Endothelial cell of umbilical vein (primary cell): ENCODE measurements around the gene SYNE3. TPM values are rescaled to one million over a fixed set of nuclear protein-coding genes. Genes with fewer than 3 reads are reported as not detected.

Experiments used
- BruUV-seq: library from RNA; stranded (reverse); fragments of 400-500 nt; replicated peaks from 2 replicates; lab custom pipeline; 2021; lab: Mats Ljungman, UMichigan
- CTCF ChIA-PET: fragments of 300-600, 350-600 bp; sonication (Branson Sonifier 250); formaldehyde crosslinking; loops from one replicate; lab custom pipeline; 2021; ENCODE audit warnings: antibody characterized with exemption, inconsistent platforms; lab: Charles Lee
- POLR2A ChIA-PET: fragments of 300-600, 350-600 bp; sonication (Branson Sonifier 250); formaldehyde crosslinking; loops from one replicate; lab custom pipeline; 2021; ENCODE audit warnings: antibody characterized with exemption, inconsistent platforms; lab: Charles Lee
- DNase-seq: peaks from one replicate; pipeline ENCODE4 v3.0.0-alpha.2; 2011; ENCODE audit warnings: low read depth, low spot score
- FAIRE-seq: peaks from 2 replicates; lab custom pipeline; 2011; peaks lifted over from hg19 to GRCh38; lab: Jason Lieb, UNC
- H2AFZ ChIP-seq: 2 replicates; pipeline ENCODE4 v1.6.0; 2012; ENCODE audit warnings: low read depth, low read length, control low read depth, inconsistent platforms
- H3K27ac ChIP-seq: 2 replicates; pipeline ENCODE4 v1.5.1; 2011; ENCODE audit warnings: low read depth, mild to moderate bottlenecking, control low read depth, low read length, moderate library complexity; ENCODE audit not compliant: insufficient read depth
- H3K27me3 ChIP-seq, 2 experiments: 2 replicates each; pipeline versions ENCODE4 v1.6.0 to v1.6.1; 2011; ENCODE audit warnings: low read length in 2 of 2, mixed read lengths in 1 of 2; ENCODE audit not compliant: control insufficient read depth in 2 of 2, insufficient read depth in 2 of 2
- H3K36me3 ChIP-seq, 2 experiments: 2 replicates in 1 of 2; 3 replicates in 1 of 2; pipeline ENCODE4 v1.5.1; 2011; ENCODE audit warnings: low read length in 2 of 2, mild to moderate bottlenecking in 1 of 2, moderate library complexity in 1 of 2; ENCODE audit not compliant: control insufficient read depth in 2 of 2, insufficient read depth in 2 of 2; ENCODE audit errors: extremely low read depth in 1 of 2
- H3K4me1 ChIP-seq: 3 replicates; pipeline ENCODE4 v1.5.1; 2011; ENCODE audit warnings: mild to moderate bottlenecking, low read length; ENCODE audit not compliant: control insufficient read depth, insufficient read depth; ENCODE audit errors: extremely low read depth
- H3K4me2 ChIP-seq: 2 replicates; pipeline ENCODE4 v1.6.1; 2011; ENCODE audit warnings: low read length, control low read depth, mixed read lengths; ENCODE audit not compliant: insufficient read depth
- H3K4me3 ChIP-seq, 3 experiments: fragments of 200-600 bp in 1 of 3; sonication (generic), shearing (Covaris generic) in 1 of 3; replicated peaks in 1 of 3; 2 replicates each; pipeline ENCODE4 v1.5.1; 2011 to 2016; ENCODE audit warnings: control low read depth in 3 of 3, low read length in 3 of 3, mild to moderate bottlenecking in 2 of 3, inconsistent platforms in 1 of 3, low read depth in 1 of 3, moderate library complexity in 1 of 3; ENCODE audit not compliant: insufficient read depth in 1 of 3
- H3K79me2 ChIP-seq: 2 replicates; pipeline ENCODE4 v1.6.0; 2012; ENCODE audit warnings: low read length, inconsistent platforms; ENCODE audit not compliant: control insufficient read depth, insufficient read depth
- H3K9ac ChIP-seq: replicated peaks from 2 replicates; pipeline ENCODE3; 2011; ENCODE audit warnings: low read length, control low read depth; ENCODE audit not compliant: insufficient read depth; ENCODE audit errors: extremely low read depth
- H3K9me1 ChIP-seq: replicated peaks from 3 replicates; pipeline ENCODE4 v1.6.0; 2011; ENCODE audit warnings: mild to moderate bottlenecking, low read length; ENCODE audit not compliant: control insufficient read depth, insufficient read depth; ENCODE audit errors: extremely low read depth
- H3K9me3 ChIP-seq: replicated peaks from 2 replicates; pipeline ENCODE4 v1.5.1; 2012; ENCODE audit warnings: low read length, inconsistent platforms; ENCODE audit not compliant: control insufficient read depth, insufficient read depth
- H4K20me1 ChIP-seq: replicated peaks from 2 replicates; pipeline ENCODE3; 2011; ENCODE audit warnings: mild to moderate bottlenecking, low read length; ENCODE audit not compliant: control insufficient read depth, insufficient read depth; ENCODE audit errors: extremely low read depth
- CTCF ChIP-seq, 2 donors: IDR thresholded peaks; 1 replicate in 1 of 2; 2 replicates in 1 of 2; pipeline ENCODE4 v1.5.1; 2011; ENCODE audit warnings: low read length in 2 of 2, mild to moderate bottlenecking in 2 of 2, moderate library complexity in 2 of 2, control low read depth in 1 of 2, inconsistent platforms in 1 of 2, low read depth in 1 of 2; ENCODE audit not compliant: insufficient read depth in 1 of 2; ENCODE audit errors: extremely low read depth in 1 of 2
- EZH2 ChIP-seq: IDR thresholded peaks from 2 replicates; pipeline ENCODE4 v1.6.1; 2012; ENCODE audit warnings: borderline replicate concordance, low read depth, mild to moderate bottlenecking, moderate library complexity, low read length, inconsistent platforms; ENCODE audit not compliant: severe bottlenecking
- FOS ChIP-seq: IDR thresholded peaks from 2 replicates; pipeline ENCODE4 v1.6.1; 2011; ENCODE audit warnings: mild to moderate bottlenecking, low read length, moderate library complexity, borderline replicate concordance; ENCODE audit not compliant: insufficient read depth
- GATA2 ChIP-seq: IDR thresholded peaks from 2 replicates; pipeline ENCODE4 v1.7.0; 2011; ENCODE audit warnings: low read depth, mild to moderate bottlenecking, moderate library complexity, mixed read lengths, low read length; ENCODE audit not compliant: insufficient read length, insufficient read depth
- JUN ChIP-seq: IDR thresholded peaks from 2 replicates; pipeline ENCODE4 v1.6.1; 2011; ENCODE audit warnings: borderline replicate concordance, low read depth; ENCODE audit not compliant: insufficient read length, insufficient read depth
- MAX ChIP-seq: IDR thresholded peaks from 2 replicates; pipeline ENCODE4 v1.6.1; 2011; ENCODE audit not compliant: insufficient read depth, insufficient read length
- MYC ChIP-seq: IDR thresholded peaks from one replicate; pipeline ENCODE4 v1.6.1; 2011; ENCODE audit warnings: mild to moderate bottlenecking, low read depth, low read length
- POLR2A ChIP-seq: IDR thresholded peaks from 2 replicates; pipeline ENCODE4 v1.6.1; 2012; ENCODE audit warnings: low read depth, mild to moderate bottlenecking, control low read depth, low read length
- POLR2AphosphoS5 ChIP-seq: IDR thresholded peaks from 2 replicates; pipeline ENCODE4 v1.6.1; 2012; ENCODE audit warnings: low read depth, mild to moderate bottlenecking, control low read depth, low read length, moderate library complexity; ENCODE audit not compliant: insufficient read depth
- dilution Hi-C: fragments of 300-500 bp; cut with MboI; formaldehyde crosslinking; loops from one replicate; pipeline ENCODE4 v1.15.0; 2019; ENCODE audit warnings: low sequenced_read_pairs; ENCODE audit not compliant: extremely low pct_ligation_motif_present
- intact Hi-C: fragments of 100-400 bp; cut with micrococcal nuclease; formaldehyde crosslinking; loops from one replicate; pipeline ENCODE4 v1.10.0; 2022
- polyA plus RNA-seq, 4 experiments: library from polyadenylated mRNA; depleted of rRNA in 3 of 4; stranded (reverse) in 3 of 4; unstranded in 1 of 4; fragments of >200 nt; gene quantifications; 2 replicates each; pipeline versions ENCODE4 v1.2.1 to v1.2.3, GENCODE V29; 2011 to 2012; ENCODE audit warnings: missing spikeins in 1 of 4
- total RNA-seq: library from RNA; stranded (reverse); gene quantifications from 2 replicates; pipeline ENCODE4 v1.2.3, GENCODE V29; 2021

Gene SYNE3
- total and polyA plus RNA-seq, 2 donors (not counting 3 experiments of a cell fraction or from before 2014, with no cell fraction given) = 3.0 to 18.8 TPM

GRCh38 chr14:95559203-95559602 lies 42.8 kb upstream of the SYNE3 start:
- Histone ChIP-seq H3K27me3 (no peaks in the 10 kb centered on the region), H3K9me1 (no peaks in the 10 kb centered on the region), H3K4me1 (no peaks in the 10 kb centered on the region), H3K4me3 (no peak overlapping the region), H2AFZ (no peak overlapping the region), H3K36me3 (no peaks in the 10 kb centered on the region), H3K9me3 (no peaks in the 10 kb centered on the region), H3K9ac (no peak overlapping the region), H3K4me2 (no peak overlapping the region), H3K79me2 (no peaks in the 10 kb centered on the region), H3K27ac (no peak overlapping the region), H4K20me1 (no peaks in the 10 kb centered on the region)
- dilution Hi-C loops = no loop called here
- POLR2A ChIA-PET = no interaction called here
- no TSS peak for BruUV-seq
- TF ChIP-seq MYC (no peak), CTCF (IDR thresholded peaks at IDR 0.05; ENCODE audit: extremely low read depth in 1 of 2, insufficient read depth in 1 of 2, low read depth in 1 of 2, low read length in 2 of 2) (no peak), GATA2 (no peak), POLR2AphosphoS5 (no peak), POLR2A (no peak), JUN (no peak), FOS (no peak), EZH2 (no peak), MAX (no peak)
- FAIRE-seq = no peak
- intact Hi-C loops = no loop called here
- CTCF ChIA-PET = interaction anchor here (0.6 to 9.1 kb wide), 11 partner anchors 22 to 1182 kb away, joined by 3 to 104 read pairs (median 12); no protein-coding TSS in a partner anchor
- no peak for DNase-seq
